Ovary (tissue), 3 donors: ENCODE data around the gene ZMYM1.

ENCODE experiments used
- CTCF ChIP-seq, 3 donors: fragments of 450-650 bp in 2 of 3; fragments of 200-600 bp in 1 of 3; IDR thresholded peaks; one replicate each; pipeline versions ENCODE4 v1.5.1 to v1.8.0; 2016 to 2022; ENCODE audit warnings: antibody characterized with exemption in 3 of 3, mild to moderate bottlenecking in 1 of 3
- POLR2A ChIP-seq: fragments of 450-650 bp; IDR thresholded peaks from one replicate; pipeline ENCODE4 v1.6.1; 2017; ENCODE audit warnings: antibody characterized with exemption, mild to moderate bottlenecking, moderate library complexity
- donor health status: DM: no; HTN: no; CAD: no.

DNA sequence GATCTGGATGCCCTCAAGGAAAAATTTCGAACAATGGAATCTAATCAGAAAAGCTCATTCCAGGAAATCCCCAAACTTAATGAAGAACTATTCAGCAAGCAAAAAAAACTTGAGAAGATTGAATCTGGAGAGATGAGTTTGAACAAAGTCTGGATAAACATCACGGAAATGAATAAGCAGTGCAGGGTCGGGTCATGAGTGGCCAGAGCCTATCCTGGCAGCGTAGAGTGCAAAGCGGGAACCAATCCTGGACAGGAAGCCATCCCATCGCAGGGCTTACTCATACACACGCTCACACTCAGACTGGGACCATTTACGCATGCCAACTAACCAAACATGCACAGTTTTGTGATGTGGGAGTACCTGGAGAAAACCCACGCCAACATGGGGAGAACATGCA is 43.1 kb downstream of the ZMYM1 start:
- TF ChIP-seq CTCF (IDR thresholded peaks at IDR 0.05) (no peak), POLR2A (no peak)
